Esophagus muscularis mucosa (tissue), 4 donors: ENCODE data around the gene SLCO3A1. TPM values are rescaled to one million over a fixed set of nuclear protein-coding genes. Genes with fewer than 3 reads are reported as not detected.

Experiments used
- DNase-seq: peaks from one replicate; pipeline ENCODE4 v3.0.0-alpha.2; 2017; ENCODE audit errors: extremely low spot score
- H3K27ac ChIP-seq, 4 donors: fragments of 200-600 bp; sonication (generic); replicated peaks in 1 of 4; 1 replicate in 3 of 4; 2 replicates in 1 of 4; pipeline ENCODE4 v1.5.1; 2016 to 2019; ENCODE audit warnings: mild to moderate bottlenecking in 1 of 4
- H3K27me3 ChIP-seq, 4 donors: fragments of 200-600 bp; sonication (generic); one replicate each; pipeline versions ENCODE4 v1.5.1 to v1.6.0; 2016 to 2019
- H3K36me3 ChIP-seq, 4 donors: fragments of 200-600 bp; sonication (generic); one replicate each; pipeline ENCODE4 v1.5.1; 2016 to 2019
- H3K4me1 ChIP-seq, 4 donors: fragments of 200-600 bp; sonication (generic); one replicate each; pipeline ENCODE4 v1.5.1; 2016 to 2019
- H3K4me3 ChIP-seq, 4 donors: fragments of 200-600 bp; sonication (generic); 1 replicate in 2 of 4; 2 replicates in 2 of 4; pipeline ENCODE4 v1.5.1; 2016 to 2019; ENCODE audit warnings: mild to moderate bottlenecking in 4 of 4, moderate library complexity in 1 of 4
- H3K9me3 ChIP-seq, 4 donors: fragments of 200-600 bp; sonication (generic); 1 replicate in 3 of 4; 2 replicates in 1 of 4; pipeline ENCODE4 v1.5.1; 2016 to 2019
- CTCF ChIP-seq, 3 experiments: fragments of 200-600 bp in 2 of 3; fragments of 450-650 bp in 1 of 3; sonication (generic) in 2 of 3; IDR thresholded peaks; one replicate each; pipeline ENCODE4 v1.5.1; 2017 to 2019; ENCODE audit warnings: antibody characterized with exemption in 3 of 3, mild to moderate bottlenecking in 2 of 3, moderate library complexity in 1 of 3
- EP300 ChIP-seq: sonication (generic); formaldehyde crosslinking; IDR thresholded peaks from one replicate; pipeline ENCODE4 v1.6.1; 2017; ENCODE audit warnings: antibody characterized with exemption
- POLR2A ChIP-seq: fragments of 450-650 bp; IDR thresholded peaks from one replicate; pipeline ENCODE4 v1.6.1; 2017; ENCODE audit warnings: antibody characterized with exemption, moderate library complexity, mild to moderate bottlenecking, low read depth
- POLR2AphosphoS5 ChIP-seq, 2 donors: sonication (generic); formaldehyde crosslinking; IDR thresholded peaks; one replicate each; pipeline ENCODE4 v1.6.1; 2017; ENCODE audit warnings: antibody characterized with exemption in 2 of 2
- WGBS: methylation state at CpG from one replicate; pipeline ENCODE4 v1.1.5; 2018; 5-methylcytosine and 5-hydroxymethylcytosine counted together
- intact Hi-C: fragments of 100-400 bp; cut with DNase I; formaldehyde crosslinking; loops from one replicate; pipeline ENCODE4 v1.15.1; 2023
- total RNA-seq, 4 donors: library from RNA; depleted of rRNA; stranded (reverse); fragments of >200 nt; gene quantifications; one replicate each; pipeline versions ENCODE4 v1.1.0 to v1.2.1, GENCODE V29; 2016

SLCO3A1 gene
- total RNA-seq, 4 donors from 2014 or later, result 5.6 to 17.5 (median 12.3) TPM

DNA sequence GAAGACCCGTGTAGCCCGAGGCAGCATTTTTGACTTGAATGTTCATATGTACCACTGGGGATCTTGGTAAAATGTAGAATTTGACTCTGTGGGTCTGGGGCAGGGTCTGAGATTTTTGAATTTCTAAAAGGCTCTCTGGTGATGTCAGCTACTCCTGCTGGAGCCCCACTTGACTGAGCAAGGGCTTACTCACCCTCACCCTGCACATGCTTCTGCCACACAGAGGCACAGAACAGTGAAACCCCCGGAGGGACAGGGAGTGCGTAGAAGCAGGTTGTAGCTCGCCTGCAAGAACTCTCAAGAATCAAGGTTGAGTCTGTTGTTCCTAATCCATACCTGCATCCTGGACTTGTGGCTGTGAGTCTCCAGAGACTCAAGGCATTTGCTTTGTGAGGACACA is 41.1 kb downstream of the SLCO3A1 start:
- WGBS, result 94% methylated on average over 5 of the region's 5 CpGs
- H3K36me3 ChIP-seq, result no peaks in the 10 kb centered on the region
- H3K4me1 ChIP-seq, result peaks cover 0 to 41% (median under 1%) of the 10 kb centered on the region in 4 donors
- intact Hi-C loops, result no loop called here
- H3K27ac ChIP-seq, result no peak overlapping the region
- H3K27me3 ChIP-seq, result no peaks in the 10 kb centered on the region
- no peaks in the 10 kb centered on the region for H3K9me3 ChIP-seq
- DNase-seq, result no peak
- no peak overlapping the region for H3K4me3 ChIP-seq
- TF ChIP-seq POLR2A, result no peak
- no peak for TF ChIP-seq POLR2AphosphoS5 (IDR thresholded peaks at IDR 0.05)
- no peak for TF ChIP-seq CTCF (IDR thresholded peaks at IDR 0.05)
- TF ChIP-seq EP300, result no peak

DNA sequence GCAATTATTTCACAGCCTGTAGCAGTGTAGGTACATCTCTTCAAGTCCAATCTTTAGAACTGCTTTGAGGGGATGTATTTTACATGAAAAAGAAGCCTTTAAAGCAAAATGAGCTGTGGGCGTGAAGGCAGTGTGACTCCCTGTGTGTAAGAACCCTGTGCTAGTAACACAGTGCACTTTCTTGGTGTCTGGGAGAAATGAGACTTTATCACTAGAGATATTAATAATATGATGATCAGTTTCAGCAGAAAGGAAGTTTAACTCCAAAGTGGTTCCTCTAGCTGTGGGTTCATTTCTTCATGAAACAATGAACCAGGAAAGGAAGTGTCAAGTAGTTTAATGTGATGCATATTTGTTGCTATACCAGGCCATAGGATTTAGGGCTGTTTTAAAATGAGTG is 41.5 kb downstream of the SLCO3A1 start:
- intact Hi-C loops, result no loop called here
- no peaks in the 10 kb centered on the region for H3K36me3 ChIP-seq
- H3K4me3 ChIP-seq, result no peak overlapping the region
- no peaks in the 10 kb centered on the region for H3K27me3 ChIP-seq
- TF ChIP-seq EP300 (no peak), POLR2A (no peak), POLR2AphosphoS5 (IDR thresholded peaks at IDR 0.05) (no peak), CTCF (IDR thresholded peaks at IDR 0.05) (no peak)
- no peak overlapping the region for H3K27ac ChIP-seq
- peaks cover 0 to 41% (median 0%) of the 10 kb centered on the region in 4 donors for H3K4me1 ChIP-seq
- no peak for DNase-seq
- 100% methylated on average over 1 of the region's 1 CpG for WGBS
- H3K9me3 ChIP-seq, result no peaks in the 10 kb centered on the region

DNA sequence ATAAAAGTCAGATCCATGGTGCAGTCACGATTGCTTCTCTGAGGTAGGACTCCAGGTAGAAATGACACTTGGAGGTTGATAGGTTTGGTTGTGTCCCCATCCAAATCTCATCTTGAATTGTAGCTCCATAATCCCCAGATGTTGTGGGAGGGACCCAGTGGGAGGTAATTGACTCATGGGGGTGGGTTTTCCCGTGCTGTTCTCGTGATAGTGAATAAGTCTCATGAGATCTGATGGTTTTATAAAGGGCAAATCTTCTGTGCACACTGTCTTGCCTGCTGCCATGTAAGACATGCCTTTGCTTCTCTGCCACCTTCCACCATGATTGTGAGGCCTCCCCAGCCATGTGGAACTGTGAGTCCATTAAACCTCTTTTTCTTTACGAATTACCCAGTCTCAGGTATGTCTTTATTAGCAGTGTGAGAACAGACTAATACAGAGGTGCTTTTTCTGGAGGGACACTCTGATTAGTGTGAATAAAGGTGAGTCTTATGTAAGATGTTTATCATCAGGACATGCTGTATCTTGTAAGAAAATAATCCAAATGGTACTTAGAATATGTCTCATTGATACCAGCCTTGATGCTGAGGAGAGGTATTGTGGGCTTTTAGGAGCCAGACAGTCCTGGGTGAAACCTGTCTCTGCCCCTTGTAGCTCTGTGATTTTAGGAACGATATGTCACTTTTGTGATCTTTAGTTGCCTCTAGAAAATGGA is 43.0 kb downstream of the SLCO3A1 start:
- no peak for DNase-seq
- 85% methylated on average over 5 of the region's 5 CpGs for WGBS
- Histone ChIP-seq H3K4me1 (peaks cover 0 to 31% (median 0%) of the 10 kb centered on the region in 4 donors), H3K36me3 (no peaks in the 10 kb centered on the region), H3K9me3 (peaks cover 0 to 3% (median under 1%) of the 10 kb centered on the region in 4 donors), H3K4me3 (no peak overlapping the region), H3K27me3 (no peaks in the 10 kb centered on the region), H3K27ac (no peak overlapping the region)
- no peak for TF ChIP-seq POLR2AphosphoS5 (IDR thresholded peaks at IDR 0.05)
- no peak for TF ChIP-seq POLR2A
- TF ChIP-seq EP300, result no peak
- TF ChIP-seq CTCF (IDR thresholded peaks at IDR 0.05), result no peak
- intact Hi-C loops, result no loop called here

GRCh38 chr15:91897585-91898372 is 44.3 kb downstream of the SLCO3A1 start:
- Histone ChIP-seq H3K4me1 (peaks cover 0 to 23% (median 0%) of the 10 kb centered on the region in 4 donors), H3K27me3 (no peaks in the 10 kb centered on the region), H3K4me3 (no peak overlapping the region), H3K27ac (no peak overlapping the region), H3K9me3 (peaks cover 0 to 10% (median 2%) of the 10 kb centered on the region in 4 donors), H3K36me3 (no peaks in the 10 kb centered on the region)
- WGBS, result 83% methylated on average over 14 of the region's 14 CpGs
- intact Hi-C loops, result no loop called here
- no peak for TF ChIP-seq EP300
- no peak for TF ChIP-seq POLR2AphosphoS5 (IDR thresholded peaks at IDR 0.05)
- no peak for TF ChIP-seq POLR2A
- no peak for TF ChIP-seq CTCF (IDR thresholded peaks at IDR 0.05)
- no peak for DNase-seq
